HEK293 (cell line): ENCODE data around the gene KCNAB2.

Source experiments
- CTCF ChIA-PET: fragments of 350-600 bp; formaldehyde crosslinking; extraction: SDS; loops from one replicate; lab custom pipeline; 2021; ENCODE audit warnings: antibody characterized with exemption; lab: Yijun Ruan, JAX
- POLR2A ChIA-PET: fragments of 300-600 bp; formaldehyde crosslinking; extraction: SDS; loops from one replicate; lab custom pipeline; 2020; ENCODE audit warnings: antibody characterized with exemption, inconsistent platforms; lab: Yijun Ruan, JAX
- H3K27ac ChIP-seq: fragments of 200-500 bp; sonication (Bioruptor generic); 2 replicates; pipeline ENCODE4 v1.5.1; 2014; ENCODE audit warnings: low read depth, low read length, control low read depth, inconsistent platforms; ENCODE audit errors: extremely low read depth
- H3K36me3 ChIP-seq, 2 experiments: fragments of 200-500 bp in 1 of 2; sonication (Bioruptor generic) in 1 of 2; 1 replicate in 1 of 2; 2 replicates in 1 of 2; pipeline ENCODE4 v1.5.1; 2014 to 2017; ENCODE audit warnings: inconsistent platforms in 2 of 2, low read length in 2 of 2; ENCODE audit not compliant: control insufficient read depth in 2 of 2, insufficient read depth in 1 of 2
- H3K4me1 ChIP-seq: fragments of 200-500 bp; sonication (Bioruptor generic); 2 replicates; pipeline ENCODE4 v1.5.1; 2014; ENCODE audit warnings: mild to moderate bottlenecking, low read length, inconsistent platforms; ENCODE audit not compliant: control insufficient read depth, insufficient read depth
- H3K4me3 ChIP-seq: 2 replicates; pipeline ENCODE4 v1.5.1; 2011; ENCODE audit warnings: low read depth, mild to moderate bottlenecking, control low read depth, low read length, moderate library complexity
- H3K9me3 ChIP-seq: fragments of 200-500 bp; sonication (Bioruptor generic); 2 replicates; pipeline ENCODE4 v1.5.1; 2014; ENCODE audit warnings: low read depth, low read length, inconsistent platforms; ENCODE audit not compliant: control insufficient read depth, insufficient read depth
- INSM2 ChIP-seq: fragments of 450-650 bp; formaldehyde crosslinking; IDR thresholded peaks from 2 replicates; pipeline ENCODE4 v1.5.1; 2016; ENCODE audit warnings: missing biosample characterization, missing genetic modification characterization
- KLF1 ChIP-seq: fragments of 450-650 bp; formaldehyde crosslinking; IDR thresholded peaks from 2 replicates; pipeline ENCODE4 v1.5.1; 2016; ENCODE audit warnings: missing biosample characterization, missing genetic modification characterization
- OSR2 ChIP-seq: fragments of 450-650 bp; formaldehyde crosslinking; IDR thresholded peaks from 2 replicates; pipeline ENCODE4 v1.5.1; 2016; ENCODE audit warnings: missing biosample characterization, missing genetic modification characterization
- RBAK ChIP-seq: fragments of 450-650 bp; formaldehyde crosslinking; IDR thresholded peaks from 2 replicates; pipeline ENCODE4 v1.5.1; 2016; ENCODE audit warnings: missing biosample characterization, missing genetic modification characterization
- SCRT2 ChIP-seq: fragments of 450-650 bp; formaldehyde crosslinking; IDR thresholded peaks from 2 replicates; pipeline ENCODE4 v1.5.1; 2016; ENCODE audit warnings: missing biosample characterization, missing genetic modification characterization
- ZBTB26 ChIP-seq: fragments of 450-650 bp; formaldehyde crosslinking; optimal IDR thresholded peaks from 2 replicates; pipeline ENCODE3; 2016; ENCODE audit warnings: missing biosample characterization, mild to moderate bottlenecking, missing genetic modification characterization
- ZFP3 ChIP-seq: fragments of 450-650 bp; formaldehyde crosslinking; IDR thresholded peaks from 2 replicates; pipeline ENCODE4 v1.5.1; 2016; ENCODE audit warnings: low read depth, missing biosample characterization, missing genetic modification characterization
- ZNF223 ChIP-seq: fragments of 450-650 bp; formaldehyde crosslinking; IDR thresholded peaks from 2 replicates; pipeline ENCODE4 v1.5.1; 2016; ENCODE audit warnings: missing biosample characterization, missing genetic modification characterization
- ZNF248 ChIP-seq: fragments of 450-650 bp; formaldehyde crosslinking; IDR thresholded peaks from 2 replicates; pipeline ENCODE4 v1.5.1; 2017; ENCODE audit warnings: missing biosample characterization, missing genetic modification characterization
- ZNF555 ChIP-seq: fragments of 450-650 bp; formaldehyde crosslinking; conservative IDR thresholded peaks from 2 replicates; pipeline ENCODE4 v1.5.1; 2017; ENCODE audit warnings: missing biosample characterization, mild to moderate bottlenecking, missing genetic modification characterization, inconsistent platforms
- ZNF560 ChIP-seq: fragments of 450-650 bp; formaldehyde crosslinking; IDR thresholded peaks from 2 replicates; pipeline ENCODE4 v1.5.1; 2017; ENCODE audit warnings: missing biosample characterization, missing genetic modification characterization, borderline replicate concordance
- ZNF645 ChIP-seq: fragments of 450-650 bp; formaldehyde crosslinking; IDR thresholded peaks from 2 replicates; pipeline ENCODE4; 2016; ENCODE audit warnings: missing biosample characterization, missing genetic modification characterization
- ZNF704 ChIP-seq: fragments of 450-650 bp; formaldehyde crosslinking; IDR thresholded peaks from 2 replicates; pipeline ENCODE4 v1.5.1; 2016; ENCODE audit warnings: missing biosample characterization, missing genetic modification characterization
- TF ChIP-seq, protein P1 (sequence below): fragments of 450-650 bp; formaldehyde crosslinking; IDR thresholded peaks from 2 replicates; pipeline ENCODE4 v1.5.1; 2016; ENCODE audit warnings: missing biosample characterization, missing genetic modification characterization
- TF ChIP-seq, protein P2 (sequence below): fragments of 450-650 bp; formaldehyde crosslinking; IDR thresholded peaks from 2 replicates; pipeline ENCODE4 v1.5.1; 2016; ENCODE audit warnings: missing biosample characterization, missing genetic modification characterization, borderline replicate concordance

KCNAB2 gene

GRCh38 chr1:6112690-6113005, 67.0 kb downstream of the KCNAB2 start (continued):
- TF ChIP-seq, protein P1, sequence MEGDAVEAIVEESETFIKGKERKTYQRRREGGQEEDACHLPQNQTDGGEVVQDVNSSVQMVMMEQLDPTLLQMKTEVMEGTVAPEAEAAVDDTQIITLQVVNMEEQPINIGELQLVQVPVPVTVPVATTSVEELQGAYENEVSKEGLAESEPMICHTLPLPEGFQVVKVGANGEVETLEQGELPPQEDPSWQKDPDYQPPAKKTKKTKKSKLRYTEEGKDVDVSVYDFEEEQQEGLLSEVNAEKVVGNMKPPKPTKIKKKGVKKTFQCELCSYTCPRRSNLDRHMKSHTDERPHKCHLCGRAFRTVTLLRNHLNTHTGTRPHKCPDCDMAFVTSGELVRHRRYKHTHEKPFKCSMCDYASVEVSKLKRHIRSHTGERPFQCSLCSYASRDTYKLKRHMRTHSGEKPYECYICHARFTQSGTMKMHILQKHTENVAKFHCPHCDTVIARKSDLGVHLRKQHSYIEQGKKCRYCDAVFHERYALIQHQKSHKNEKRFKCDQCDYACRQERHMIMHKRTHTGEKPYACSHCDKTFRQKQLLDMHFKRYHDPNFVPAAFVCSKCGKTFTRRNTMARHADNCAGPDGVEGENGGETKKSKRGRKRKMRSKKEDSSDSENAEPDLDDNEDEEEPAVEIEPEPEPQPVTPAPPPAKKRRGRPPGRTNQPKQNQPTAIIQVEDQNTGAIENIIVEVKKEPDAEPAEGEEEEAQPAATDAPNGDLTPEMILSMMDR (tag by site-specific recombination), result no peak
- TF ChIP-seq OSR2 (tag by site-specific recombination) (no peak), ZFP3 (no peak), ZNF223 (tag by site-specific recombination) (no peak), ZNF645 (no peak)

- TF ChIP-seq SCRT2 (tag by site-specific recombination) (0 out of 2 replicates have a peak, but pooled peaks have one; percentile 33), INSM2 (tag by site-specific recombination) (no peak), ZNF555 (no peak), OSR2 (tag by site-specific recombination) (no peak), ZNF645 (no peak)
- TF ChIP-seq, all 188 proteins: peak for 1
- Histone ChIP-seq H3K4me1 (no peaks in the 10 kb centered on the region), H3K9me3 (no peaks in the 10 kb centered on the region), H3K4me3 (no peak overlapping the region), H3K36me3 (no peaks in the 10 kb centered on the region), H3K27ac (no peak overlapping the region)
- CTCF ChIA-PET, result interaction anchor here (1.6 to 2.4 kb wide), 2 partner anchors 9 to 72 kb away, joined by 3 to 6 read pairs; no protein-coding TSS in a partner anchor
- POLR2A ChIA-PET, result no interaction called here
Observed at GRCh38 chr1:6113116-6113515, 67.4 kb downstream of the KCNAB2 start.

- Histone ChIP-seq H3K27ac (no peak overlapping the region), H3K9me3 (no peaks in the 10 kb centered on the region), H3K36me3 (no peaks in the 10 kb centered on the region), H3K4me1 (no peaks in the 10 kb centered on the region), H3K4me3 (no peak overlapping the region)
- ChIA-PET CTCF (interaction anchor here (1.6 to 2.4 kb wide), 2 partner anchors 10 to 72 kb away, joined by 3 to 6 read pairs; no protein-coding TSS in a partner anchor), POLR2A (no interaction called here)
- TF ChIP-seq KLF1 (peak; percentile 83), RBAK (tag by site-specific recombination) (no peak)
Observed at GRCh38 chr1:6113745-6114144, 68.1 kb downstream of the KCNAB2 start.

- POLR2A ChIA-PET, result no interaction called here
- Histone ChIP-seq H3K4me3 (no peak overlapping the region), H3K36me3 (no peaks in the 10 kb centered on the region), H3K27ac (no peak overlapping the region), H3K9me3 (no peaks in the 10 kb centered on the region), H3K4me1 (no peaks in the 10 kb centered on the region)
- CTCF ChIA-PET, result interaction anchor here (1.8 kb wide), 1 partner anchor 69 kb away, joined by 9 read pairs; no protein-coding TSS in a partner anchor
- TF ChIP-seq ZNF248 (tag by site-specific recombination) (no peak), ZNF704 (tag by site-specific recombination) (no peak), ZNF560 (tag by site-specific recombination) (no peak), ZNF555 (no peak), ZBTB26 (tag by site-specific recombination) (no peak)
- TF ChIP-seq, protein P2, sequence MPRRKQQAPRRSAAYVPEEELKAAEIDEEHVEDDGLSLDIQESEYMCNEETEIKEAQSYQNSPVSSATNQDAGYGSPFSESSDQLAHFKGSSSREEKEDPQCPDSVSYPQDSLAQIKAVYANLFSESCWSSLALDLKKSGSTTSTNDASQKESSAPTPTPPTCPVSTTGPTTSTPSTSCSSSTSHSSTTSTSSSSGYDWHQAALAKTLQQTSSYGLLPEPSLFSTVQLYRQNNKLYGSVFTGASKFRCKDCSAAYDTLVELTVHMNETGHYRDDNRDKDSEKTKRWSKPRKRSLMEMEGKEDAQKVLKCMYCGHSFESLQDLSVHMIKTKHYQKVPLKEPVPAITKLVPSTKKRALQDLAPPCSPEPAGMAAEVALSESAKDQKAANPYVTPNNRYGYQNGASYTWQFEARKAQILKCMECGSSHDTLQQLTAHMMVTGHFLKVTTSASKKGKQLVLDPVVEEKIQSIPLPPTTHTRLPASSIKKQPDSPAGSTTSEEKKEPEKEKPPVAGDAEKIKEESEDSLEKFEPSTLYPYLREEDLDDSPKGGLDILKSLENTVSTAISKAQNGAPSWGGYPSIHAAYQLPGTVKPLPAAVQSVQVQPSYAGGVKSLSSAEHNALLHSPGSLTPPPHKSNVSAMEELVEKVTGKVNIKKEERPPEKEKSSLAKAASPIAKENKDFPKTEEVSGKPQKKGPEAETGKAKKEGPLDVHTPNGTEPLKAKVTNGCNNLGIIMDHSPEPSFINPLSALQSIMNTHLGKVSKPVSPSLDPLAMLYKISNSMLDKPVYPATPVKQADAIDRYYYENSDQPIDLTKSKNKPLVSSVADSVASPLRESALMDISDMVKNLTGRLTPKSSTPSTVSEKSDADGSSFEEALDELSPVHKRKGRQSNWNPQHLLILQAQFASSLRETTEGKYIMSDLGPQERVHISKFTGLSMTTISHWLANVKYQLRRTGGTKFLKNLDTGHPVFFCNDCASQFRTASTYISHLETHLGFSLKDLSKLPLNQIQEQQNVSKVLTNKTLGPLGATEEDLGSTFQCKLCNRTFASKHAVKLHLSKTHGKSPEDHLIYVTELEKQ (tag by site-specific recombination), result no peak
Observed at GRCh38 chr1:6116137-6116536, 70.4 kb downstream of the KCNAB2 start.
